Measurements from ENCODE around the gene VWDE.

- no peak for TF ChIP-seq CTCF (IDR thresholded peaks at IDR 0.05 in 8 of 11, conservative IDR thresholded peaks at IDR 0.05 in 3 of 11)
- no peak for TF ChIP-seq POLR2A (IDR thresholded peaks at IDR 0.05)
These were observed 100.6 kb downstream of the VWDE start for GRCh38 chr7:12303062-12303461.
